GM18526 (cell line): ENCODE data around the gene TNFRSF12A.

Experiments
- POLR2A ChIP-seq: IDR thresholded peaks from 3 replicates; pipeline ENCODE4 v1.6.1; 2011; ENCODE audit not compliant: insufficient read length; ENCODE audit errors: extremely low read depth

The TNFRSF12A gene

DNA sequence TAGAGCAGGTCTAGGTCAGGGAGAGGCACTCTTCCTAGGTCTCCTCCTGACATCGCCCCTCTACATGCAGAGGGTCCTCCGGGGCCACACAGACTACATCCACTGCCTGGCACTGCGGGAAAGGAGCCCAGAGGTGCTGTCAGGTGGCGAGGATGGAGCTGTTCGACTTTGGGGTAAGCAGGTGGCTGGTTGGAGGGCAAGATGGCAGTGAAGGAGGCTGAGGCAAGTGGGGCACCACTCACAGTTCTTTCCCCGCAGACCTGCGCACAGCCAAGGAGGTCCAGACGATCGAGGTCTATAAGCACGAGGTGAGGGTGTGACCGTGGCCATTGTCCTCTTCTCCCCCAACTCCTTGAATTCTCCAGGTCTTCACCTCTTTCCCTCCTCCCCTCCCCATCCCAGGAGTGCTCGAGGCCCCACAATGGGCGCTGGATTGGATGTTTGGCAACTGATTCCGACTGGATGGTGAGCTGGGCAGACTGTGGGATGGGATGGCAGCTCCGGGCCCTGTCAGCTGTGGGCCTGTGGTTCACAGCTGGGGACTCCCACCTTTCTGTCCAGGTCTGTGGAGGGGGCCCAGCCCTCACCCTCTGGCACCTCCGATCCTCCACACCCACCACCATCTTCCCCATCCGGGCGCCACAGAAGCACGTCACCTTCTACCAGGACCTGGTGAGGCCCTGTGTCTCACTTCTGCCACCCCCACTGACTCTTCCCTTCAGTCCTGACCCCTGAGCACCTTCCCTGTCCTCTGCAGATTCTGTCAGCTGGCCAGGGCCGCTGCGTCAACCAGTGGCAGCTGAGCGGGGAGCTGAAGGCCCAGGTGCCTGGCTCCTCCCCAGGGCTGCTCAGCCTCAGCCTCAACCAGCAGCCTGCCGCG is 6.7 kb downstream of the TNFRSF12A start:
- TF ChIP-seq POLR2A: no peak

GRCh38 chr16:3027489-3027795 is 7.3 kb downstream of the TNFRSF12A start:
- TF ChIP-seq POLR2A: no peak

GRCh38 chr16:3027983-3028715 is 8.0 kb downstream of the TNFRSF12A start:
- TF ChIP-seq POLR2A: no peak

- TF ChIP-seq POLR2A: no peak
Measured at GRCh38 chr16:3028716-3029319, 8.7 kb downstream of the TNFRSF12A start.

DNA sequence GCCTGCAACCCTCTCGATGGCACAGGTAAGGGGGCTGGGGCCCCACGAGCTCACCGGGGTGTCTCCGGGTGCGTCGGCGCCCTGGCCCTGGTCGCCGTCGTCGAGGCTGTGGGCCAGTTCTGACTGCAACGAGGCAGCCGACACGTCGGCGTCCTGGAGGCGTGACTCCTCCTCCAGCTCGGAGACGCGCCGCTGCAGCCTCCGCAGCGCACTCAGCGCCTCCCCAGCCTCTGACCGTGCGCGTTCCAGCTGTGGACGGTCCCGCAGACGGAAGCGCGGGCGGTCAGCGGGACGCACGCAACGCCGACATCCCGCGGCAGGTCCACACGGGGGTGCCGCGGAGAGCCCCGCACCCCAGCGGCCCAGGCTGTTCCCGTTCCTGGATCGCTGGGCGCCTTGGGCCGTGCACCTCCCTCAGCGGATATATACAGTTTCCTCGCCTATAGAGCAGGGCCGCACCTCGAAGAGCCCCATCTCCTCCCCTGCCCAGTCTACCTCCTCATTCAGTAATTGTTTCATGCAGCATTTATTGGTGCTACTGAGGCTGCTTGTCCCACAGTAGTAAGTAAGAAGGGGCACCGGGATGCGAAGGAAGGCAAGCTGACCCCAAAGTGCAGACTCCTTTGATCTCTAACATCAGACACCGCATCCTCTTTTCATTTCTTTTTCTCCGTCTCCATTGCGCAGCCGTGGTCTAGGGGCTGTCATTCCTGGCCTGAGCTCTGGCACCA is 9.5 kb downstream of the TNFRSF12A start:
- no peak for TF ChIP-seq POLR2A

DNA sequence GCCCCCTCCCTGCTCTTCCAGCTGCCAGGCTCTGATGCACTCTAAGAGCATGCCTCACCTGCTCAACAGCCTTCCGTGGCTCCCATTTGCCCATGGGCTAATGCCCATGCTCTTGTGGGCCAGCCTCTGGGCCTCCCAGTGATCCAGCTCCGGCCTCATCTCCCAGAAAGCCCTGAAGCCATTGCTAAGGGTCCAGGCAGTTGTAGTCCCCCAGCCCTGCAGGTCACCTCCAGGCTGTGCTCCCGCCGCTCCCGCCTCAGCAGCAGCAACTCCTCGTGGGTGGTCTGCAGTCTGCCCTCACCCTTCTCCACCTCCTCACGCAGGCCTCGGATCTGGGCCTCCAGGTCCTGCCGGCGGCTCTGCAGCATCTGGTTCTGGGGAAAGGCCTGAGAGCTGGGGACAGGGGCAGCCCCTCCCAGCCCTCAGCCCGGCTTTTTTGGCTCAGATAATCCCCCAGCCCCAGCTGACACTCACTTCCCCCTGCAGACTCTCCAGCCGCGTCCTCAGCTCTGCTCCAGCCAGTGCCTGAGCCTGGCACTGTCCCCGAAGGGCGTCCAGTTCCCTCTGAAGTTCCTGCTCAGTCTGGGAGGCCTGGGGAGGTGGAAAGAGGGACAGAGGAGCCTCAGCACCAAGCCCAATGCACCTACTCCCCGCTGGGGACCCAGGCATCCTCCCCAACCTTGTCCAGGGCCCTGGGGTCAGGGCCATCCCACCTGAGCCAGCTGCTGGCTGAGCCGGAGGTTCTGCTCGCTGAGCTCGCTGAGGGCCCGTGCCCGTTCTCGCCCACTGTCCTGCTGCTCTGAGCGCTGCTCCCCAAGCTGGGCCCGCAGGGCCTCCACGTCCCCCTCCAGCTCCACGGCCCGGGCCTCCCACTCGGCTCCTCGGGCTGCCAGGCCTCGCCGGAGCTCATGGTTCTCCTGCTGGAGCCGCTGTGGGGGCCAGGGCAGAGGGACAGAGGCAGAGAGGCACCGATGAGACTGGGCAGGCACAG is 10.3 kb downstream of the TNFRSF12A start:
- TF ChIP-seq POLR2A: no peak

DNA sequence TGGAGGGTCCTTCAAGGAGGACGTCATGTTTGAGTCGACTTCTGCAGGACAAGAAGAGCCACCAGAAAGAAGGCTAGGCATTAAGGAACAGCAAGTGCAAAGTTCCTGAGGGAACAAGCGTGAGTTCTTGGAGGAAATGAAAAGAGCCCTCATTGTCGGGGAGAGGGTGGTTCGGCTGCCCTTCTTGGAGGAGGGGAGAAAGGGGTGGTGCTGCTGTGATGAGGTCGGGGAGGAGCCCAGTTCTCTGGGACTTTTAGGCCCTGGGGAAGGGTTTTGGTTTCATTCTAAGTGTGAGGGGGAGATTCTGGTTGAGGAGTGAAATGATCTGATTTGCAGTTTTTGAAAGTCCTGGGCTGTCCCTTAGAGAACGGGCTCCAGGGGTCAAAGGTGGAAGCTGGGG is 12.5 kb downstream of the TNFRSF12A start:
- TF ChIP-seq POLR2A: no peak

GRCh38 chr16:3035289-3035971 is 15.3 kb downstream of the TNFRSF12A start:
- no peak for TF ChIP-seq POLR2A

GRCh38 chr16:3035972-3036725 is 16.0 kb downstream of the TNFRSF12A start:
- no peak for TF ChIP-seq POLR2A

- no peak for TF ChIP-seq POLR2A
Measured at GRCh38 chr16:3036726-3037315, 16.7 kb downstream of the TNFRSF12A start, which contains the start of gene BICDL2. Gene BICDL2 (minus strand): TSS chr16:3036944. CDS start chr16:3035496, 1,448 bp downstream.

GRCh38 chr16:3038256-3038655 is 18.1 kb downstream of the TNFRSF12A start:
- TF ChIP-seq POLR2A: no peak

DNA sequence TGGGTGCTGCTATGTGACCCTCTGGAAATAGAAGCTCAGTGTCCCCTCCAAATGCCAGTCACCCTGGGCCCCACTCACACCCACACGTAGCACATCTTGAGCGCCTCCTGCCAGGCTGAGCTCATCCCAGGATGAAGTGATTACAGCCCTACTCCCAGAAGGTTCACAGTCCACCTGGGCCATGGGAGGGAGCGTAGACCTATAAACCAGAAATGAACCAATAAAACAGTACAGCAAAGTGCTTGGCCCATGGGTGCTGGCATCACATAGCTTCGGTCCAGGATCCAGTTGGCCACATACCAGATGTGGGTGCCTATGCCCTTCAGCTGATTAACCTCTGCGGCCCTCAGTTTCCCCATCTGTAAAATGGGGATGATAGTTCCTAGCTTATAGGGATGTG is 18.7 kb downstream of the TNFRSF12A start:
- TF ChIP-seq POLR2A: no peak
